Left ventricle myocardium inferior (tissue), 1 donor: ENCODE data around the gene MCC. TPM values are rescaled to one million over a fixed set of nuclear protein-coding genes. Genes with fewer than 3 reads are reported as not detected.

ENCODE experiments used
- DNase-seq: peaks from one replicate; pipeline ENCODE4 v3.0.0-alpha.2; 2020
- H3K27ac ChIP-seq: fragments of 200-600 bp; replicated peaks from 2 replicates; pipeline ENCODE4 v1.8.0; 2021
- H3K27me3 ChIP-seq: fragments of 200-600 bp; 2 replicates; pipeline ENCODE4 v1.8.0; 2021; ENCODE audit warnings: low read depth
- H3K36me3 ChIP-seq: fragments of 200-600 bp; 2 replicates; pipeline ENCODE4 v1.8.0; 2021
- H3K4me1 ChIP-seq: fragments of 200-600 bp; 2 replicates; pipeline ENCODE4 v1.8.0; 2021
- H3K4me3 ChIP-seq: fragments of 200-600 bp; 2 replicates; pipeline ENCODE4 v1.8.0; 2021; ENCODE audit warnings: mild to moderate bottlenecking, moderate library complexity
- H3K9me3 ChIP-seq: fragments of 200-600 bp; replicated peaks from 2 replicates; pipeline ENCODE4 v1.8.0; 2021
- intact Hi-C: fragments of 100-400 bp; cut with micrococcal nuclease; formaldehyde crosslinking; loops from one replicate; pipeline ENCODE4 v1.11.0; 2022
- total RNA-seq: library from RNA; stranded (reverse); fragmentation: NEBNext Ultra II Directional; extraction: Animal tissue kit (Norgen Biotek cat#: 25700); gene quantifications from one replicate; pipeline ENCODE4 v1.2.1, GENCODE V29; 2021
- TF ChIP-seq, protein P1 (sequence below): fragments of 200-600 bp; IDR thresholded peaks from 2 replicates; pipeline ENCODE4 v1.8.0; 2021; ENCODE audit warnings: antibody characterized with exemption, mild to moderate bottlenecking, borderline replicate concordance
- donor health status: DM: no; HTN: yes; CAD: no; lungs with severe emphysema.

Gene MCC
- total RNA-seq, 1 donor from 2014 or later, result 31.6 TPM

DNA sequence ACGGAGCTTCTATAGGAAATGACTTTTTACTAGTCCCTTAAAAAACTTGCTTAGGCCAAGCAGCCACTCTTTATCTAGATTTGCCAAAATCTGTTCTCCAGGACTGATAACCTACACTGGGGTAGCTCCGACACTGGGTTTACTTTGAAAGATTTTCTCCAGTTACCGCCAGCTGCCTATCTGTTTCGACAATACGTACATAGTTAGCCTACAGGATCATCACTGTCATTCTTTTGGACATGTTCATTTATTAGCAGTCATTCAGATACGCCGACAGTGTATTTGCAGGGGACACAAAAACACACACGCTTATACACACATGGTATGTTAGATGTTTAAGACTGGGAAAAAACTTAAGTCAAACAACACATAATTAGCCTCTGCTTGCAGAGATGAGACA lies 286.0 kb downstream of the MCC start:
- H3K27me3 ChIP-seq, result no peaks in the 10 kb centered on the region
- H3K4me1 ChIP-seq, result peaks cover 93% of the 10 kb centered on the region
- peak overlapping the region; percentile 84 for H3K27ac ChIP-seq
- H3K36me3 ChIP-seq, result no peaks in the 10 kb centered on the region
- TF ChIP-seq, protein P1, sequence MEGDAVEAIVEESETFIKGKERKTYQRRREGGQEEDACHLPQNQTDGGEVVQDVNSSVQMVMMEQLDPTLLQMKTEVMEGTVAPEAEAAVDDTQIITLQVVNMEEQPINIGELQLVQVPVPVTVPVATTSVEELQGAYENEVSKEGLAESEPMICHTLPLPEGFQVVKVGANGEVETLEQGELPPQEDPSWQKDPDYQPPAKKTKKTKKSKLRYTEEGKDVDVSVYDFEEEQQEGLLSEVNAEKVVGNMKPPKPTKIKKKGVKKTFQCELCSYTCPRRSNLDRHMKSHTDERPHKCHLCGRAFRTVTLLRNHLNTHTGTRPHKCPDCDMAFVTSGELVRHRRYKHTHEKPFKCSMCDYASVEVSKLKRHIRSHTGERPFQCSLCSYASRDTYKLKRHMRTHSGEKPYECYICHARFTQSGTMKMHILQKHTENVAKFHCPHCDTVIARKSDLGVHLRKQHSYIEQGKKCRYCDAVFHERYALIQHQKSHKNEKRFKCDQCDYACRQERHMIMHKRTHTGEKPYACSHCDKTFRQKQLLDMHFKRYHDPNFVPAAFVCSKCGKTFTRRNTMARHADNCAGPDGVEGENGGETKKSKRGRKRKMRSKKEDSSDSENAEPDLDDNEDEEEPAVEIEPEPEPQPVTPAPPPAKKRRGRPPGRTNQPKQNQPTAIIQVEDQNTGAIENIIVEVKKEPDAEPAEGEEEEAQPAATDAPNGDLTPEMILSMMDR, result no peak
- H3K9me3 ChIP-seq, result no peaks in the 10 kb centered on the region
- intact Hi-C loops, result no loop called here
- DNase-seq, result no peak
- H3K4me3 ChIP-seq, result peak overlapping the region; percentile 61

- no peak for DNase-seq
- H3K27ac ChIP-seq, result peak overlapping the region; percentile 84
Observed at GRCh38 chr5:113201715-113202114, 286.5 kb downstream of the MCC start.

DNA sequence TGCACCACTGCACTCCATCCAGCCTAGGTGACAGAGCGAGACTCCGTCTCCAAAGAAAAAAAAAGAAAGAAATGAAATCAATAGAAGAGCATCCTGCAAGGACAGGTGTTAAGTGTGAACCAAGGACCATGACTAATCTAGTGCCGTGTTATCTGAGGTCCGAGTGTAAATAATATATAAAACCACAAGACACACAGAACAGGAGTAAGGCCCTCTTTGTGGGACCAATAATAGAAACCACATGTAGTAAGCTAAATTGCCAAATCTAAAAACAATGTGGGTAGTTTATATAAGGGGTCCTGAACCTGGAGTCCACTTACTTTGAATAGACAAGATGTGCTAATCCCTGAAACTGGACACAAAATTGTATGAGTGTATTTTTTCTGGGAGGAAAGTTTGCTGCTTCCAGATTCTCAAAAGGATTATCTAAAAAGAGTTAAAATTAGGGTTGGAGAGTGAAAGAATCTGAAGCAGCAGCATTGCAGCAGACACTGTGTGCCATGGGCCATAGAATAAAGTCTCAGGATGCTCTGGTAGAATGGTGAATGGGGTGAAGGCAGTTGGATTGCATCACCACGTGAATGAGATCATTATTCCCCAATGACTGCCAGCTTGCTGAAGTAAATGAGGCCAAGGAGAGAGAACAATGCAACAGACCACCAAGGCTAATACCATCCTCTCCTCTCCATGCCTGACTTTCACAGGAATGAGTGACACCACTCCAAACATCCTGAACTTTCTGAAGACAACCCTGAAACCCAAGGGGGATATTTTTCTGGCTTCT lies 288.9 kb downstream of the MCC start:
- Histone ChIP-seq H3K36me3 (no peaks in the 10 kb centered on the region), H3K9me3 (no peaks in the 10 kb centered on the region), H3K27me3 (no peaks in the 10 kb centered on the region), H3K27ac (no peak overlapping the region), H3K4me3 (no peak overlapping the region), H3K4me1 (peaks cover 88% of the 10 kb centered on the region)
- DNase-seq, result no peak
- intact Hi-C loops, result no loop called here
- TF ChIP-seq, protein P1, result no peak

More at GRCh38 chr5:113201715-113202114, 286.5 kb downstream of the MCC start:
- Histone ChIP-seq H3K36me3 (no peaks in the 10 kb centered on the region), H3K4me1 (peaks cover 91% of the 10 kb centered on the region), H3K4me3 (peak overlapping the region; percentile 61), H3K9me3 (no peaks in the 10 kb centered on the region), H3K27me3 (no peaks in the 10 kb centered on the region)
- intact Hi-C loops, result no loop called here
- TF ChIP-seq, protein P1, result no peak

- peaks cover 74% of the 10 kb centered on the region for H3K4me1 ChIP-seq
- TF ChIP-seq, protein P1, result no peak
- no peak for DNase-seq
- H3K36me3 ChIP-seq, result no peaks in the 10 kb centered on the region
- no peaks in the 10 kb centered on the region for H3K27me3 ChIP-seq
- H3K4me3 ChIP-seq, result no peak overlapping the region
- H3K27ac ChIP-seq, result no peak overlapping the region
- intact Hi-C loops, result no loop called here
- H3K9me3 ChIP-seq, result peaks cover 6% of the 10 kb centered on the region
Observed at GRCh38 chr5:113197456-113198200, 290.6 kb downstream of the MCC start.

DNA sequence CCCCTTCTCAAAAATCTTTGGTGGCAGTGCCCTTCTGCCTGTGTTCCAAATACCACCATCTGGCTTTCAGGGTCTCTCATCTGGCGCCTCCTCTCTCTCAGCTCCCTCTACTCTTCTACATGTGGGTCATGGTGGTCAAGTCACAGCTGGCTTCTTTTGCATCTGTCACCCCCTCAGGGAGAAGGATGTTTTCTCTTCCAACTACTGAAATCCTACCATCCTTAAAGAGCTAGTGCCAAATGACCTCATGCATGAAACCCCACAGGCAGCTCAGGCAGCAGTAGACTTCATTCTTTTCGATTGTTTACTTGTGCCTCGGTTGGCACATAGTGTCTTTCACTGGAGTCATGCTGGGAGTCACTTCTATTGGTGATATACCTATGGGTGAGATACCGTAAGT lies 292.5 kb downstream of the MCC start:
- H3K4me1 ChIP-seq, result peaks cover 57% of the 10 kb centered on the region

More for the DNA sequence above, 292.5 kb downstream of the MCC start:
- no peak overlapping the region for H3K27ac ChIP-seq
- intact Hi-C loops, result no loop called here
- DNase-seq, result no peak
- TF ChIP-seq, protein P1, result no peak
- H3K27me3 ChIP-seq, result no peaks in the 10 kb centered on the region
- peaks cover 7% of the 10 kb centered on the region for H3K9me3 ChIP-seq
- peaks cover 3% of the 10 kb centered on the region for H3K36me3 ChIP-seq
- no peak overlapping the region for H3K4me3 ChIP-seq
